GM19193 (cell line): ENCODE results near the gene C1QTNF6.

Experiments
- POLR2A ChIP-seq: IDR thresholded peaks from 4 replicates; pipeline ENCODE4 v1.6.1; 2011; ENCODE audit not compliant: insufficient read depth, insufficient read length; ENCODE audit errors: extremely low read depth

C1QTNF6 gene

GRCh38 chr22:37156686-37157435 is 31.2 kb downstream of the C1QTNF6 start:
- no peak for TF ChIP-seq POLR2A

- no peak for TF ChIP-seq POLR2A
Observed at GRCh38 chr22:37155971-37156370, 32.1 kb downstream of the C1QTNF6 start.

GRCh38 chr22:37154925-37155712 is 32.9 kb downstream of the C1QTNF6 start:
- no peak for TF ChIP-seq POLR2A

GRCh38 chr22:37153901-37154300 is 34.1 kb downstream of the C1QTNF6 start:
- TF ChIP-seq POLR2A, result no peak

- no peak for TF ChIP-seq POLR2A
Observed at GRCh38 chr22:37151401-37151800, 36.6 kb downstream of the C1QTNF6 start.

GRCh38 chr22:37150701-37151100 is 37.3 kb downstream of the C1QTNF6 start:
- TF ChIP-seq POLR2A, result no peak

GRCh38 chr22:37148742-37149665 is 39.0 kb downstream of the C1QTNF6 start:
- TF ChIP-seq POLR2A, result no peak

- TF ChIP-seq POLR2A, result no peak
Observed at GRCh38 chr22:37148031-37148651, 39.9 kb downstream of the C1QTNF6 start.

- no peak for TF ChIP-seq POLR2A
Observed at GRCh38 chr22:37147186-37147990, 40.7 kb downstream of the C1QTNF6 start.

- TF ChIP-seq POLR2A, result no peak
Observed at GRCh38 chr22:37146507-37147180, 41.4 kb downstream of the C1QTNF6 start.

GRCh38 chr22:37146051-37146385 is 42.0 kb downstream of the C1QTNF6 start:
- TF ChIP-seq POLR2A, result no peak

GRCh38 chr22:37145180-37146050 is 42.6 kb downstream of the C1QTNF6 start:
- no peak for TF ChIP-seq POLR2A

- TF ChIP-seq POLR2A, result no peak
Observed at GRCh38 chr22:37144180-37144554, 43.9 kb downstream of the C1QTNF6 start.

- no peak for TF ChIP-seq POLR2A
Observed at GRCh38 chr22:37141971-37142370, 46.1 kb downstream of the C1QTNF6 start.
